Right lobe of liver (tissue), 6 donors: ENCODE results near the gene DERL3. TPM values are rescaled to one million over a fixed set of nuclear protein-coding genes. Genes with fewer than 3 reads are reported as not detected.
A peak's percentile ranks its signal among the peaks of the same experiment; 100 is the strongest.

ENCODE experiments used
- ATAC-seq, 4 donors: fragments of 200-7000 bp; cut with Tn5 transposase; one replicate each; pipeline ENCODE4 v1.9.1; 2020; ENCODE audit warnings: mild to moderate bottlenecking in 4 of 4, moderate library complexity in 4 of 4
- DNase-seq, 3 donors: peaks; one replicate each; pipeline ENCODE4 v3.0.0-alpha.2; 2020
- H3K27ac ChIP-seq, 3 donors: fragments of 200-600 bp; one replicate each; pipeline ENCODE4 v1.8.0; 2022
- H3K27me3 ChIP-seq, 2 donors: fragments of 200-600 bp; one replicate each; pipeline ENCODE4 v1.8.0; 2022
- H3K36me3 ChIP-seq, 4 donors: fragments of 200-600 bp; sonication (generic) in 1 of 4; one replicate each; pipeline versions ENCODE4 v1.5.1 to v1.8.0; 2017 to 2022; ENCODE audit warnings: control low read depth in 1 of 4
- H3K4me1 ChIP-seq, 4 donors: fragments of 200-600 bp; sonication (generic) in 1 of 4; one replicate each; pipeline versions ENCODE4 v1.5.1 to v1.8.0; 2017 to 2022; ENCODE audit warnings: control low read depth in 1 of 4
- H3K4me3 ChIP-seq, 3 donors: fragments of 200-600 bp; one replicate each; pipeline ENCODE4 v1.8.0; 2022
- H3K9me3 ChIP-seq, 4 donors: fragments of 200-600 bp; sonication (generic) in 1 of 4; one replicate each; pipeline versions ENCODE4 v1.5.1 to v1.8.0; 2017 to 2022; ENCODE audit warnings: control low read depth in 1 of 4
- CTCF ChIP-seq, 4 donors: fragments of 200-600 bp in 3 of 4; fragments of 450-650 bp in 1 of 4; IDR thresholded peaks; one replicate each; pipeline versions ENCODE4 v1.5.1 to v1.8.0; 2016 to 2022; ENCODE audit warnings: antibody characterized with exemption in 4 of 4, mild to moderate bottlenecking in 2 of 4
- POLR2A ChIP-seq: fragments of 450-650 bp; IDR thresholded peaks from one replicate; pipeline ENCODE4 v1.6.1; 2017; ENCODE audit warnings: antibody characterized with exemption, mild to moderate bottlenecking
- WGBS: methylation state at CpG from one replicate; pipeline ENCODE4 v1.1.6; 2018; ENCODE audit warnings: low coverage, low lambda C conversion rate; ENCODE audit not compliant: insufficient coverage; ENCODE audit errors: missing lambda C conversion rate; 5-methylcytosine and 5-hydroxymethylcytosine counted together
- intact Hi-C, 2 donors: fragments of 100-400 bp; cut with DNase I; formaldehyde crosslinking; loops; one replicate each; pipeline versions ENCODE4 v1.11.2 to v1.14.1; 2022
- total RNA-seq, 6 experiments: library from RNA; depleted of rRNA in 2 of 6; stranded (reverse); fragments of >200 nt in 2 of 6; fragmentation: NEBNext Ultra II Directional in 3 of 6; extraction: Animal tissue kit (Norgen Biotek cat#: 25700) in 3 of 6; gene quantifications; one replicate each; pipeline versions ENCODE4 v1.1.0 to v1.2.4, GENCODE V29; 2016 to 2023
- donor health status: DM: no; HTN: yes; CAD: no.
- donor health status: DM: no; HTN: no; CAD: no.
- donor health status: DM: no; HTN: no; CAD: no.
- donor health status: DM: no; HTN: yes; CAD: no.
- donor health status: DM: no; HTN: yes; CAD: no.

The DERL3 gene
- total RNA-seq, 6 experiments from 2014 or later: 1.1 to 7.1 (median 4.1) TPM

- no peak overlapping the region for H3K4me3 ChIP-seq
- TF ChIP-seq CTCF (IDR thresholded peaks at IDR 0.05) (no peak), POLR2A (no peak)
- H3K4me1 ChIP-seq: no peaks in the 10 kb centered on the region
- DNase-seq (peak in 1 of 3 donors; percentile 6), ATAC-seq (no peak)
- H3K27ac ChIP-seq: no peak overlapping the region
- WGBS: 72% methylated on average over 3 of the region's 5 CpGs
- intact Hi-C loops: no loop called here
- no peaks in the 10 kb centered on the region for H3K27me3 ChIP-seq
- peaks cover 0 to 56% (median 20%) of the 10 kb centered on the region in 4 donors for H3K36me3 ChIP-seq
- H3K9me3 ChIP-seq: no peaks in the 10 kb centered on the region
These were observed 42.3 kb downstream of the DERL3 start for GRCh38 chr22:23796461-23796860.

- TF ChIP-seq CTCF (IDR thresholded peaks at IDR 0.05) (no peak), POLR2A (no peak)
- H3K27me3 ChIP-seq: no peaks in the 10 kb centered on the region
- intact Hi-C loops: no loop called here
- peak in 1 of 3 donors; percentile 29 for DNase-seq
- peaks cover 0 to 47% (median 16%) of the 10 kb centered on the region in 4 donors for H3K36me3 ChIP-seq
- H3K9me3 ChIP-seq: no peaks in the 10 kb centered on the region
- ATAC-seq: peak in 1 of 4 donors; percentile 13
- H3K27ac ChIP-seq: no peak overlapping the region
- 100% methylated on average over 2 of the region's 8 CpGs for WGBS
- H3K4me1 ChIP-seq: peaks cover 0 to 12% (median 0%) of the 10 kb centered on the region in 4 donors
- H3K4me3 ChIP-seq: no peak overlapping the region
These were observed 45.5 kb downstream of the DERL3 start for GRCh38 chr22:23793326-23793725.

- ATAC-seq (no peak), DNase-seq (peak in 1 of 3 donors; percentile 37)
- TF ChIP-seq POLR2A (no peak), CTCF (IDR thresholded peaks at IDR 0.05) (no peak)
- H3K27me3 ChIP-seq: no peaks in the 10 kb centered on the region
- intact Hi-C loops: no loop called here
- no peak overlapping the region for H3K27ac ChIP-seq
- peaks cover 0 to 21% (median 0%) of the 10 kb centered on the region in 4 donors for H3K4me1 ChIP-seq
- H3K36me3 ChIP-seq: peaks cover 0 to 41% (median 16%) of the 10 kb centered on the region in 4 donors
- H3K4me3 ChIP-seq: no peak overlapping the region
- no peaks in the 10 kb centered on the region for H3K9me3 ChIP-seq
- 82% methylated on average over 12 of the region's 25 CpGs for WGBS
These were observed 46.8 kb downstream of the DERL3 start for GRCh38 chr22:23791738-23792645.

GRCh38 chr22:23790819-23791737 is 47.7 kb downstream of the DERL3 start:
- no peak overlapping the region for H3K4me3 ChIP-seq
- intact Hi-C loops: no loop called here
- H3K36me3 ChIP-seq: peaks cover 0 to 35% (median 12%) of the 10 kb centered on the region in 4 donors
- WGBS: 70% methylated on average over 11 of the region's 11 CpGs
- peaks cover 0 to 27% (median 2%) of the 10 kb centered on the region in 4 donors for H3K4me1 ChIP-seq
- no peaks in the 10 kb centered on the region for H3K27me3 ChIP-seq
- H3K9me3 ChIP-seq: no peaks in the 10 kb centered on the region
- TF ChIP-seq POLR2A (no peak), CTCF (IDR thresholded peaks at IDR 0.05) (no peak)
- H3K27ac ChIP-seq: no peak overlapping the region
- ATAC-seq: no peak
- peak in 1 of 3 donors; percentile 22 for DNase-seq
